Stimulated activated CD8-positive, alpha-beta memory T cell treated with anti-CD3 and anti-CD28 coated beads, Interleukin-7, amount 100 ng/mL, for 48 hours (primary cell): Measurements from ENCODE around the gene LURAP1L.

Experiments
- DNase-seq, 2 donors: peaks; one replicate each; pipeline ENCODE4 v3.0.0-alpha.2; 2020; ENCODE audit warnings: low read depth in 1 of 2; ENCODE audit errors: extremely low read depth in 1 of 2

The LURAP1L gene

GRCh38 chr9:12775679-12776512 lies 1.1 kb downstream of the LURAP1L start:
- no peak for DNase-seq

- no peak for DNase-seq
Measured at GRCh38 chr9:12776513-12777055, 1.8 kb downstream of the LURAP1L start.

DNA sequence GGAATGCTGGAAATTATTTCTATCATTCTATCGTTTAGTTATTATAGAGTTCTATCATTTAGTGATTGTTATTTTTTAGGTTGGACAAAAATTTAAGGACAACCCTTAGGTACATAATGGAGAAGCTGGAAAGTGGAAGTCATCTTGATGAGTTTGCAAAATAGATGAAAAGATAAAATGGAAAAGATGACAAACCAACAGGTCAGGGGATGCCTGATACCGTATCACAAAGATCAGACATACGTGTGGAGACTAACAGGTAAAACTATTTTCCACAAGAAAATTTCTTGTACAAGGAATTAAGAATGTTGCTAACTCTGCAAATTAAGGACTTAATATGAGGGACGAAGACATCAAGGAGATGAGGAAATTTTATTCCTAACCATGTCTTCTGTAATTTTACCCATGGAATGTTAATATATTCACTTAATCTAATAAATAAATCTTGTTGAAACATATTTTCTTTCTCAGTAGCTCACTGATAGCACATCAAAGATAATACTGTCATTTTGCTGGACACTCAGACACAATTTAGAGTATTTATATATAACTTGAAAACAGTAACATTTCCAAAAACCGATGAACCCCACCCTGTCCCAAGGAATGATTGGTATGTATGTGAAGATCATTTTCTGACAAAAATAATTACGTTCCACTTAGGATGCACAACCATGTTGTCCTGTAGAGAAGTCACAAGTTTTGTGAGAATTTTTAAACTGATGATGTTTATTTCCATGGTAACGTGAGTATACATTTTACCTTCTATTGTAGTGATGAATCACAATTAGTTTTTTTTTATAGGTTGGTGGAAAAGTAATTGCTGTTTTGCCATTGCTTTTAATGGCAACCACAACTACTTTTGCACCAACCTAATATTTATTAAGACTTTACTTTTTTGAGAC lies 2.6 kb downstream of the LURAP1L start:
- DNase-seq = no peak

DNA sequence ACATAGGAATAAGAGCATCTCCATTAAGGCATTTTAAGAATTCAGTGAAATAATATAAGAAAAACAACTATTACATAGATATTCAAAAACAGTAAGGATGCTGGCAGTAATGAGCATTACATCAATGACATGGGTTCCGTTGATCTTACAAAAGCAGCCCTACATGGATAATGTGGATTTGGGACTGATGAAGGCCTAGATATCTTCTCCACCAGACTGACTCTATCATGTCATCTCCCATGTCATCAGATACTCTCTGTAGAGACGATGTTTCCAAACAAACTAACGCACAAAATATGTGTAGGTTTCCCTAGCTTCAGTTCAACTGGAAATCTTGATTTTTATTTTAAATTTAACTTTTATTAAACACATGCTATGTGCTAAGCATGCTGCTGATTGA lies 3.6 kb downstream of the LURAP1L start:
- DNase-seq = no peak

GRCh38 chr9:12781226-12781733 lies 6.5 kb downstream of the LURAP1L start:
- DNase-seq = no peak

GRCh38 chr9:12783767-12784460 lies 9.1 kb downstream of the LURAP1L start:
- DNase-seq = no peak

- no peak for DNase-seq
Measured at GRCh38 chr9:12784461-12785259, 9.8 kb downstream of the LURAP1L start.

DNA sequence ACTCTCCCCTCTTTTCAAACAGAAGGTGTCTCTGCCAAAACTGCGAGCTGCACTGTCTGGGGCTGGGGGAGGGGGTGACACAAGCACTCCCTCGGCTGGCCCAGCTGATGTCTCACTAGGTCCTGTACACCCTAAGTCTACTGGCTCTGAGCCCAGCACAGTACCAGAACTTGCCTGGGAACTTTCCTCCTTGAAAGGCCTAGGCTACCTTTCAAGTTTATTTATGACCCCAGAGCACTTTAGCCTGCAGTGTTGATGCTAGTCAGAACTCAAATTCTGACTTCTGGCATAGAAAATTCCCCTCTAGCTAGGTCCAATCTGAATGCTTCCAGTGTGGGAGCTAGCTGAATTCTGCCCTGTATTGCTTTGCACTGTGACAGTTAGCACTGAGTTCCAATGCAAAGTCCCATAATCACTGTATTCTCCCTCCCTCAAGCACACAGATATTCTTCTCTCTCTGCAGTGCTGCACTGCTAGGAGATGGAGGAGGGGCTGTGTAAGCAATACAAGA lies 10.5 kb downstream of the LURAP1L start:
- no peak for DNase-seq

DNA sequence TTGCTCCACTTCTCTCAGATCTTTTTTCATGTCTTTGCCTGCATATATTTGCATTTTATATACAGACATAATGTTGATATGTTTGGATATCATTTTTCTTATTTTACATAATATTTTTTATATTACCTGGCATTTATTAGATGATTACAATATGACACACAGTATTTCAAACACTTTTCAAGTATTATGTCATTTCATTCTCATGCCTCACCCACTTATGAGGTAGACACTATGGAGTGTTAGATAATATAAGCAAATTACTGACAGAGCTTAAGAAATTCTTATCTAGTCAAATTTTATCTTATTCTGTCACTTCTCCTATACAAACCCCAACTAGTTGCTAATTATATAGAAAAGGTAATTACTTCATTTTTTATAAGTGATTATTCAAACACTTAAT lies 11.1 kb downstream of the LURAP1L start:
- no peak for DNase-seq

DNA sequence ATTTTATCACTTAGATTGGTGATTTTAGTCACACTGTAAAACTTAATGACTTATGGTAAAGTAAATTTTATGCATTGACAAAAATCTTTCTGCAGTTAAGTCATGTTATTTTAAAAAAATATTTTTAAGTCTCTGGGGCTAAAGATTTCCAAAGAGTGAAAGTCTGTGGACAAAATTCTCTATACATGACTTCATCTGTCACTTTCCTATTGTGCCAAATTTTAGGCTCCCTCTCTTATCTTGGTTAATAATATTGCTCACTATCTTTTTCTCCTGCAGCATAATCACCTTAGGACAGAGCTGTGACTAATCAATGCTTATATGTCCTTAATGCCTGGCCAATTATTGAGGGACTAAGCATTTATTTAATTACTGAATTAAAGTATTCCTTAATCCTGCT lies 15.2 kb downstream of the LURAP1L start:
- DNase-seq = no peak

GRCh38 chr9:12790883-12791282 lies 16.1 kb downstream of the LURAP1L start:
- DNase-seq = no peak

DNA sequence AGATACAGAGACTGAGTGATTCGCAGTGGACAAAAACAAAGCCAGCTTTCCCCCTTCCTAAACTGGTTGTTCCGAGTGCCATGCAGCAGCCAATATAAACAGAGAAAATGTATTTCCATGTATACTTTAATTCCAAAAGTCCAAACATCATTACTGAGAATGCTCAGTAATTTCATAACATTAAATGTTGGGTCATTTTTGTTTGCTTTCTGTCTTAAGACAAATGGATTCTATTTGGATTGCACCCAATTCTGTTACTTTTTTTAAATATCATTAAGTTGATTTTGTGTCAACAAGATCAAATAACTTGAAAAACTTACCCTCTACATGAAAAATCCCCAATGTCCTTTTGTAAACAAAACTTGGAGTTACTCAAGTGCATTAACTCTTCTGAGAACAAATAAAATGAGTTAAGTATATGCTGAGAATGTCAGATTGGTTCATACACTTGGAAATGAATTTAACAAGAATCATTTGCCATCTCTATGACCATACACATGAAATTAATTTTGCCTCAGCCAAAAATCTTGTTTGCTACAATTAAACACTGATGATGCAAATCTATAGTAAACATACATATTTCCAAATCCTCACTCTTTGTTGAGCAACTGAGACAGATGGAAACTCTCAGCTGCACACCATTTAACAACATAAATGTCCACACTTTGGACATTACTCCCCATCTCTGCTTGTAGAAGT lies 19.4 kb downstream of the LURAP1L start:
- DNase-seq = no peak

DNA sequence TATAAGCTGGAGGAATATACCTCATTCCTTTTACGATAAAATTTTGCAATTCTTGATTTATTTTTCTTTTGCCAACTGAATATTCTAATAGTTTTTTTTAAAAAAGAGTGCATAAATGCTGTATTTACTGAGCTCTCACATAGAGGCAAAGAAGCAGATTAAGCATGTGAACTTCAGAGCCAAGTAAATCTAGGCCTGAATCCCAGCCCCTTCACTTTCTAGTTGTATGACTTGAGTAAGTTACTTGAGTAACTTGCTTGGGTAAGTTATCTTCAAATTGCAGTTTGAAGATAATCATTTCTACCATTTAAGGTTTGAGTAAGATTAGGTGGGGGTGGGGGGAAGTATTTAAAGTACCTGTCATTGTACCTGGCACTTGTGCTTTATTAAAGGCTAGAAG lies 21.8 kb downstream of the LURAP1L start:
- DNase-seq = no peak

DNA sequence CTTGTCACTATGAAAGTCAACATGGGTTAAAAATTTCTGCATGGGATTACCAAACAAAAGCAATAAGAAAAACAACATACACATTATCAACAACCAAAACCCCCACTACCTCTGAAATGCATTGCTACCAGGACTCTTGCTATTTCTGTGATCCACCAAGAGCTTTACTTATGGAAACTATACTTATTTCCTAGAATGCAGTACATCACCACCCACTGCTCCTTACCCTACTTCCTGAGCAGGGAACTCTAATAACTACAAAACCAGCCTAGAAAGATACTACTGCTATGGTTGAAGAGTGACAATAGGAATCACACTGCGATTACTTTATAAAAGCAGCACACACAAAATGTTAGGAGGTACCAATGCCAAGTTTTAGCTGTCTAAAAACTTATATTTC lies 22.2 kb downstream of the LURAP1L start:
- DNase-seq = no peak

DNA sequence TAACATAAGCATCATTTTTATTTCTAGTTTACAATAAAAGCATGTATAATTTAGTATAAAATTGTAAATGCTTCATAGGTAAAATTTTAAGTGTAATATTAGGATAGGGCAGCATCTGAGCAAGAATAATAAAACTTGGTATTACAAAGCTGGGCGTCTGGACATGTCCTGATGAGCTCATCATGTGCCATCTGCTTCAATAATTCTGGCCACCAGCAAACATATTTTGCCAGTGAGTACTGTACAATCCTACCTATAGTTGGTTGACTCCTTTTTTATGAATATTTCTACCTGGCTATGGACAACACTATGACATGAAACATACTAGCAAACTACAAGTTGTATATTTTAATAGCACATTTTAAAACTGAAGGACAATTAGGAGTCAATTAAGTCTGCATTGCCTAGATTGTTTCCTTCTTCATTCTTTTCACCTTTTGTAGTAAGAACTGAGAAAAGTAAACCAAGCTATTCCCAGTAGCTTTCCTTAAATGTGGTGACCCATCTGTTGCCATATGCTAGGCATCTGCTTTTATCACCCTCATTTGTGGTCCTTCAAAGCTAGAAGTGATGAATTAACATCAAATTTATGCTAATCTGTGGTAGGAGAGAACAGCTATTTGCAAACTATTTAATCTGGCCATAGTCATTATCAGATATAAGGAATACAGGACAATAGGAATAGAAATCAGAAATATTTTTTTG lies 23.4 kb downstream of the LURAP1L start:
- DNase-seq = no peak

GRCh38 chr9:12801187-12801586 lies 26.4 kb downstream of the LURAP1L start:
- DNase-seq = no peak

DNA sequence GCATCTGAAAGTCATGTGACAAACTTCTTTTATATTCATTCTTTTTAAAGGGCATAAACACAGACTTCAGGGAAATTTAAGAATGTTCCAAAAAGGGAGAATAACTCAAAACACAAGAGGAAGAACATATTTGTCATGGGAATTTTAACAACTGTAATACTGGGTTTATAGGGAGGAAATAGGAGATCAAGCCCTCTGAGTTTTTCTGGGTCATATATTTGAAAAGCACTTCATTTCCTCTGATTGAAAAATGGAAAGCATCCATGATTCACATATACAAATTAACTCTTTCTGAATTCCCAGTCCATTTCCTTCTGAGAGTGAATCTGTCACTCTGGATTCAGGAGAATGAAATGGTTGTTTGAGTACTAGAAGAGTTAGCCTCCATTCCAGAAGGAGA lies 26.8 kb downstream of the LURAP1L start:
- no peak for DNase-seq

- DNase-seq = no peak
Measured at GRCh38 chr9:12802093-12802492, 27.3 kb downstream of the LURAP1L start.

DNA sequence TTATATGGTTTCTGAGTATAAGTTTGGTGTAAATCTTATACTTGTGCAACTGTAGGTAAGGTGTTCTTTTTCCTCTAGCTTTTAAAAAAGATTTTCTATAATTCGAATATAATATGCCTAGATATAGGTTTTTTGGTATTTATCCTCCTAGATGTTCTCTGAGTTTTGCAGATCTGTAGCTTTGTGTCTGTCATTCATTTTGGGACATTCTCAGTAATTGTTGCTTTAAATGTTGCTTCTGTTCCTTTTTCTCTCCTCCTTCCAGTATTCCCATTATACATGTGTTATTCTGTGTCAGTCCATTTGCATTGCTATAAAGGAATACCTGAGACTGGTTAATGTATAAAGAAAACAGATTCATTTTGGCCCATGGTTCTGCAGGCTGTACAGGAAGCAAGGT lies 33.7 kb downstream of the LURAP1L start:
- no peak for DNase-seq
